Measurements from ENCODE around the gene GRK7. TPM values are rescaled to one million over a fixed set of nuclear protein-coding genes. Genes with fewer than 3 reads are reported as not detected.

The GRK7 gene
- total RNA-seq, 1 experiment from 2014 or later: not detected

GRCh38 chr3:141783632-141784031, 20.4 kb downstream of the GRK7 start:
- peaks cover 0 to 2% (median 0%) of the 10 kb centered on the region in 3 experiments; a peak in 1 of 7 replicates for H3K36me3 Mint-ChIP-seq (ENCODE audit: insufficient read depth in 1 of 3, low read depth in 3 of 3)
- no peak overlapping the region for H2BK12ac ChIP-seq (ENCODE audit: insufficient read length, low read depth, low read length)
- no peak overlapping the region for H3K4ac ChIP-seq (ENCODE audit: low read depth, low read length)
- H2AK5ac ChIP-seq (ENCODE audit: insufficient read length, low read length): no peak overlapping the region
- TF ChIP-seq CTCF (conservative IDR thresholded peaks at IDR 0.05): no peak
- H3K18ac ChIP-seq (ENCODE audit: insufficient read length, low read depth, low read length): no peak overlapping the region
- no peak overlapping the region for H3K27ac ChIP-seq (ENCODE audit: insufficient read length, low read depth, low read length)
- H3T11ph ChIP-seq (ENCODE audit: low read length): no peak overlapping the region
- peaks cover 0 to 5% of the 10 kb centered on the region in 2 experiments; a peak in 2 of 4 replicates for H3K4me1 Mint-ChIP-seq
- H3K56ac ChIP-seq (ENCODE audit: insufficient read length, low read depth, low read length): no peak overlapping the region
- H3K27me3 ChIP-seq (ENCODE audit: insufficient read depth, low read length): no peaks in the 10 kb centered on the region
- no peak overlapping the region for H4K91ac ChIP-seq (ENCODE audit: insufficient read length, low read depth, low read length)
- no peak overlapping the region for H3K4me2 ChIP-seq (ENCODE audit: insufficient read depth, insufficient read length, low read length)
- H3K79me1 ChIP-seq (ENCODE audit: insufficient read depth, low read depth, low read length, poor library complexity, severe bottlenecking): no peaks in the 10 kb centered on the region
- H2BK15ac ChIP-seq (ENCODE audit: low read depth, low read length): no peak overlapping the region
- H2AFZ ChIP-seq (ENCODE audit: low read length): no peak overlapping the region
- no peaks in the 10 kb centered on the region; the same call in 1 of the 2 replicates for H3K27me3 Mint-ChIP-seq (ENCODE audit: low read depth)
- no peak overlapping the region for H2BK120ac ChIP-seq (ENCODE audit: low read depth, low read length, poor library complexity, severe bottlenecking)
- WGBS (ENCODE audit: extremely low coverage, insufficient read length, low lambda C conversion rate): no CpG with 5 or more reads among the region's 6 CpGs
- no peak overlapping the region for H3K4me3 Mint-ChIP-seq
- no peaks in the 10 kb centered on the region for H3K4me1 ChIP-seq (ENCODE audit: insufficient read depth, low read length)
- no peak overlapping the region for H2BK5ac ChIP-seq (ENCODE audit: insufficient read length, low read length)
- no peak overlapping the region for H2BK20ac ChIP-seq (ENCODE audit: low read depth, low read length, poor library complexity, severe bottlenecking)
- no peak overlapping the region for H3K27ac Mint-ChIP-seq
- no peaks in the 10 kb centered on the region for H3K23me2 ChIP-seq (ENCODE audit: insufficient read length, low read depth, low read length, poor library complexity, severe bottlenecking)
- no peaks in the 10 kb centered on the region for H3K79me2 ChIP-seq (ENCODE audit: insufficient read depth, low read length)
- H3K9ac ChIP-seq (ENCODE audit: extremely low read depth, insufficient read length, low read length): no peak overlapping the region
- DNase-seq: no peak
- no peak overlapping the region for H3K23ac ChIP-seq (ENCODE audit: insufficient read length, low read depth, low read length)
- H4K20me1 ChIP-seq (ENCODE audit: control insufficient read depth, insufficient read depth, insufficient read length): no peaks in the 10 kb centered on the region
- H4K5ac ChIP-seq (ENCODE audit: insufficient read length, low read depth, low read length): no peak overlapping the region
- H4K8ac ChIP-seq (replicated peaks; ENCODE audit: insufficient read length, low read depth, low read length): no peak overlapping the region
- no peak overlapping the region for H3K14ac ChIP-seq (ENCODE audit: insufficient read depth, low read length)
- peaks cover 0 to 4% of the 10 kb centered on the region in 2 experiments; a peak in 1 of 5 replicates for H3K9me3 Mint-ChIP-seq
- H3K9me3 ChIP-seq (ENCODE audit: control insufficient read depth, low read depth, low read length): no peaks in the 10 kb centered on the region
